HG02970 (cell line): Measurements from ENCODE around the gene FGF22.
"Not testable (repeated sequence)": the region's sequence is repeated elsewhere in the genome, so short reads cannot be mapped to it uniquely, and the experiment has no call there.

Source experiments
- ATAC-seq: cut with Tn5 transposase; IDR thresholded peaks from one replicate; pipeline ENCODE4 v1.9.1; 2021; ENCODE audit warnings: mild to moderate bottlenecking, moderate library complexity, moderate number of reproducible peaks; ENCODE audit not compliant: unreplicated experiment, low FRiP score

The FGF22 gene

DNA sequence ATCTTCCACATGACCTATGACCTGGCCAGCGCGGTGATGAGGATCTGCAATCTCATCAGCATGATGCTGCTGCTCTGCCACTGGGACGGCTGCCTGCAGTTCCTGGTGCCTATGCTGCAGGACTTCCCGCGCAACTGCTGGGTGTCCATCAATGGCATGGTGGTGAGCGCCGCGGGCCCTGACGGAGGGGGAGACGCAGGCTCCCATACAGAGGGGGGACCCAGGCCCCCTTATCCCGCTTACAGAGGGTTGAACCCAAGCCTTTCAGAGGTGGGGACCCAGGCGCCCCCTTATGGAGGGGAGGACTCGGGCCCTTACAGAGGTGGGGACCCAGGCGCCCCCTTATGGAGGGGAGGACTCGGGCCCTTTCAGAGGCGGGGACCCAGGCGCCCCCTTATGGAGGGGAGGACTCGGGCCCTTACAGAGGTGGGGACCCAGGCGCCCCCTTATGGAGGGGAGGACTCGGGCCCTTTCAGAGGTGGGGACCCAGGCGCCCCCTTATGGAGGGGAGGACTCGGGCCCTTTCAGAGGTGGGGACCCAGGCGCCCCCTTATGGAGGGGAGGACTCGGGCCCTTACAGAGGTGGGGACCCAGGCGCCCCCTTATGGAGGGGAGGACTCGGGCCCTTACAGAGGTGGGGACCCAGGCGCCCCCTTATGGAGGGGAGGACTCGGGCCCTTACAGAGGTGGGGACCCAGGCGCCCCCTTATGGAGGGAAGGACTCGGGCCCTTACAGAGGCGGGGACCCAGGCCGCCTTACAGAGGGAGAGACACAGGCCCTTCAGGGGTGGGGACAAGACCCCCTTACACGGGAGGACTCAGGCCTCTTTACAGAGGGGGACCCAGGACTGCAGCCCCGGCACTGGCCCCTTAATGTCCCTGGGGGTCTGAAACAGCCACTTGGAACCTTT is 34.4 kb upstream of the FGF22 start:
- ATAC-seq: not testable (repeated sequence)

DNA sequence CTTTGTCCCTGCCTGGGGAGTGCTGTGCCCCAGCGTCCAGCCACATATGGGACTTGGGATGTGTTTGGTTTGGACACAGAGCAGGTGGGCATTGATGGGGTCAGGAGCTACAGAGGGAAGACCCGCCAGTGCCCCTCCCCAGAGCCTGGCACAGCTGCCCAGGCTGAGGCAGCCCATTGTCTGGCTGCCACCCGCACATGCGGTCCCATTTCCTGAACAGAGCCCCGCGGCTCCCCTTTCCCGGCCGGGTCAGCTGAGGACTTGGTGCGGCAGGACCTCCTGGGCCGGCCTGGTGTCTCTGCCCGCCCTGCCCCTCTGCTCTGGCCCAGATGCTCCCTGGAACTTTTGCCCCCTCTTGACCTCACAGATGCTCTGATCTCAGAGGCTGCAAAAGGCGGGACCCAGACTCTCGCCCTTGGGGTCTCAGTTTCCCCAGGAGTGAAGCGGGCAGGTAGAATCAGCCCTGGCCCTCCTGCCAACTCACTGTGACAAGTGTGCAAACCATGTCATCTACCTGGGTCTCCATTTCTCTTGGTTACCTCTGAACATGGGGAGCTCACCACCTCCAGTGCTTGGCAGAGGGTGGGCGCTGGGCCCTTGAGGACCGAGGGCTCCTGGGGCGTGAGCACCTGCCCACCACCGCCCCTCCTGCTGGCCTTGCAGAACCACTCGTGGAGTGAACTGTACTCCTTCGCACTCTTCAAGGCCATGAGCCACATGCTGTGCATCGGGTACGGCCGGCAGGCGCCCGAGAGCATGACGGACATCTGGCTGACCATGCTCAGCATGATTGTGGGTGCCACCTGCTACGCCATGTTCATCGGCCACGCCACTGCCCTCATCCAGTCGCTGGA is 32.2 kb upstream of the FGF22 start:
- no peak for ATAC-seq

DNA sequence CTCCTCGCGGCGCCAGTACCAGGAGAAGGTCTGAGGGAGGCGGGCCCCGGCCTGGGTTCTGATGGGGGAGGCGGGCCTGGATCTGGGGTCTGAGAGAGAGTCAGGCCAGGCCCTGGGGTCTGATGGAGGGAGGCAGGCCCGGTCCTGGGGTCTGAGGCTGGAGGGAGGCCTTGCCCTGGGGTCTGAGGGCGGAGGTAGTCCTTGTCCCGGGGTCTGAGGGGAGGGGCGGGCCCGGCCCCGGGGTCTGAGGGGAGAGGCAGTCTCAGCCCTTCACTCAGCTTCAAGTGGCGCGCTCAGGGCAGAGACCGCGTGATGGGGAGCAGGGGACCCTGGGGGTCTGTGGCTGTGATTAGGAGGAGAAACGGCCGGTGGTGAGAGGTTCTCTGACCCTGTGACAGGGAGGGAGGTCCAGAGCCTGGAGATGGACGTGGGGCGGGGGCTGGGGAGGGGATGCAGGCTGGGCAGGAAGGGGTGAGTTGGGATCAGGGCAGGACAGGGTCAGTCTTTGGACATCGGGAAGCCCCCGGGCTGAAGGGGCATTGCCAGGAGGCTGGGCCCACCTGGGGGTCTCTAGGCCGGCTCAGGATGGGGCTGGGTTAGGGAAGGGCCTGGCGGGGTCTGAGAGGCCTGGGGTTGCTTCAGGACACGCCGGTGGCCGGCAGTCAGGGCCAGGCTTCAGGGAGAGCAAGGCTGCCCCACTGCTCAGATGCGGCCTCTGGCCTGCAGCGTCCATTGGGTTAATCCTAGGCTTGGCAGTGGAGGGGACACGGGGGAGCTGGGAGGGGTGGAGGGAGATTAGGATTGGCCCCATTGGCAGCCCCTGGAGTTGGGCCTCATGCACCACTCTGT is 31.3 kb upstream of the FGF22 start:
- no peak for ATAC-seq

DNA sequence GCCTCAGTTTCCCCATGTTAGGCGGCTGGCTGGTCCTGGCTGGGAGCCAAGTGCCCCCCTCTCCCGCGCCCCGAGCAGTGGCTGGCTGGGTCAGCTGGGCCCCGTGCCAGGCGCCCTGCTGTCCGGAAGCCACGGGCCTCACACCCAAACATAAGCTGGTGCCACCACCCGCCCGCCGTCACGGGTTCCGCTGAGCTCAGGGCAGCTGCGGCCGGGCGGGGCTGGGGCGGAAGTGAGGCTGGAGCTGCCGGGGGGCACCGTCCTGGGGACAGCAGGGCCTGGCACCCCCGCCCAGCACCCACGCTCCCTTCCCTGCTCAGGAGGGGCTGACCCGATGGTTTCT is 30.7 kb upstream of the FGF22 start:
- no peak for ATAC-seq

DNA sequence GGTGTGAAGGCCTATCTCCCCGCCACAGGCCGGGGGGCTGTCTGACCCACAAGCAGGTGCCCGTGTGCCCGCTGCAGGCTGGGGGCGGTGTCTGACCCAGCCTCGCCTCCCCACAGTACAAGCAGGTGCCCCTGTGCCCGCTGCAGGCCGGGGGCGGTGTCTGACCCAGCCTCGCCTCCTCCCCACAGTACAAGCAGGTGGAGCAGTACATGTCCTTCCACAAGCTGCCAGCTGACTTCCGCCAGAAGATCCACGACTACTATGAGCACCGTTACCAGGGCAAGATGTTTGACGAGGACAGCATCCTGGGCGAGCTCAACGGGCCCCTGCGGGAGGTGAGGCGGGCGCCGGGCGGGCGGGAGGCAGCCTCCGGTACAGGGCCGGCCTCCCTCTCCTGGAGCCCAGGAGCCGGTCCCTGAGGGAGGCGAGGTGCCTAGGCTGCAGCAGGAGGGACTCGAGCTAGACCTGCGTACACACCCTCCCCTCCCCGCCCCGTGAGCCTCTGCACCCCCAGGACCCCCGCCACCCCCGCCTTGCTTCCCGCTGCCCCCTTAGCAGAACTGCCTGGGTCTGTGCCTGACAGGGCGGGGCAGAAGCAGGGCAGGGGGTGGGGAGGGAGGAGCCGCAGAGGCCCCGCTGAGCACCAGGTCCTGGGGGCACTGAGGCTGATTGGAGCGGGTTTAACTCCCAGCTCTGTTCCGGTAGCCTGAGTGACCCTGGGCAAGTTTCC is 29.4 kb upstream of the FGF22 start:
- ATAC-seq: no peak

DNA sequence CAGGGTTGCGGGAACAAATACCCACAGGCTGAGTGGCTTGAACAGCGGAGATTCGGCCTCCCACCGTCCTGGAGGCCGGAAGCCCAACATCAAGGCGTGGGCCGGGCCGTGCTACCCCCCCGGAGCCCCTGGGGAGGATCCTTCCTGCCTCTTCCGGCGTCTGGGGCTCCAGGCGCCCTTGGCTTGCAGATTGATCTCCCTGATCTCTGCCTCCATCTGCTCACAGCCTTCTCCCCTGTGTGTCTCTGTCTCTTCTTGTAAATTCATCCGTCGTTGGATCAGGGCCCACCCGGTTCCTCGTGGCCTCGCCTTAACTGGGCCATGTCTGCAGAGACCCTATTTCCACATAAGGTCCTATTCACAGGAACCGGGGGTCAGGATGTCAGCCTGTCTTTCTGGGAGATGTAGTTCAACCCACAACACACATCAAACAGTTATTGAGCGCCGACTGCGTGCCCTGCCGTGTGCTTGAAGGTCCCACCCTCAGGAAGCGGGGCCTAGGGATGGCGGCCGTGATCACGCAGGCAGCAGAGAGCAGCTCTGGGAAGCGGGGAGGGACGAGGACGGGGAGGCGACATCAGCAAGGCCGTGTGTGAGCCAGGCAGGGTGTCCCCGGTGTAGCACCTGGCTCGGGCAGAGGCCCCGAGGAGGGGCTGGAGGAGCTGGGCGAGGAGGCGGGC is 28.7 kb upstream of the FGF22 start:
- ATAC-seq: no peak

DNA sequence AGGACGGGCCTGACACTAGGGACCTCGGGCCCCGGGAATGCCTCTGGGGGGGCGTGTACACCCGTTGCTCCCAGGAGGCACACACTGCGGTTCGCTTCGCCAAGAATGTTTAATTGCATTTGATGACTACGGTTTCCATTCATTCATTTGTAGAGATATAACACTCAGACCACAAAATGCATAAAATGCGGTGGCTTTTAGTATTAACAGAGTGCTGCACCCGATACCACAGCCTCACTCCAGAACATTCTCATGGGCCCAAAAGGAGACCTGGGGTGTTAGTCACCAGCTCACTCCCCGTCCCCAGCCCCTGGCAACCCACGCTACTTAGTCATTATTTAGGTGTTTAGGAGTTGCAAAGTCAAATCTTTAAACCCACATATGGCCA is 28.2 kb upstream of the FGF22 start:
- no peak for ATAC-seq

DNA sequence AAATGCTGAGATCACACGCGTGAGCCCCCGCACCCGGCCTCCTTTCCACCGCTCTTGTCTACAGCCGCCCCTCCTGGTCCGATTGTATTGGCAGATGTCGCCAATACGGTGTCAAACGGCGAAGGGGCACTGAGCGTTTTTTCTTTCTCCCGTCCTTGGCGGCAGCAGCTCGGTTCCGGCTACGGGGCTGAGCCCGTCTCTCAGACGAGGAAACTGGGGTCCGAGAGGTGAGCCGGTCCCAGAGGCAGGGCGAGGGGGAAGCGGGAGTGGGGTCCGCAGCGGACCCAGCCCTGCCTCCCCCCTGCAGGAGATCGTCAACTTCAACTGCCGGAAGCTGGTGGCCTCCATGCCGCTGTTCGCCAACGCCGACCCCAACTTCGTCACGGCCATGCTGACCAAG is 26.7 kb upstream of the FGF22 start:
- ATAC-seq: no peak

DNA sequence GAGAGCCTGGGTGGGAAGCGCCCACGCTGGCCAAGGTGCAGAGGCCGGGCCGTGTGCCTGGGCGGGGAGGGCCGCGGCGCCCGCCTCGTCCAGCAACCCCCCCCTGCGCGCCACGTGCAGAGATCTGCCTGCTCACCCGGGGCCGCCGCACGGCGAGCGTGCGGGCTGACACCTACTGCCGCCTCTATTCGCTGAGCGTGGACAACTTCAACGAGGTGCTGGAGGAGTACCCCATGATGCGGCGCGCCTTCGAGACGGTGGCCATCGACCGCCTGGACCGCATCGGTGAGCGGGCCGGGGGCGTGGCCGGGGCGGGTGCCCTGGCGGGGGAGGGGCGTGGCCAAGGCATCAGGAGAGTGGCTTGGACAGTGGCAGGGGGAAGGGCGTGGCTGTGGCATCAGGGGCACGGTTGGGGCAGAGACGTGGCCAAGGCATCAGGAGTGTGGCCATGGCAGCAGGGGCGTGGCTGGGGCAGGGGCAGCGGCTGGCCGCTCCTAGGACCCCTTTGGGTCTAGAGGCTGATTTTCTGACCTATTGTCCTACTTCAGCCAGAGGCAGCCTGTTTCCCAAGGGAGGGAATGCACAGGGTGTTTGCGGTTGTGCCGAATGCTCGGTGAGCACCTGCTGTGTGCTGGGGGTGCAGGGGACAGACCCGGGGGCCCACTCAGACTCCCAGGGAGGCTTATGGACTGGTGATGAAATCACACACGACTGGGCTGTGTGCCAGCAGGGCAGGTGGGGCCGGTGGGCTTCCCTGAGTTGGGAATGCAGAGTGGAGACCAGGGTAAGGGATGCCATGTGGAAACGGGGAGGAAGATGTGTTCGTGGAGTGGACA is 25.7 kb upstream of the FGF22 start:
- no peak for ATAC-seq

DNA sequence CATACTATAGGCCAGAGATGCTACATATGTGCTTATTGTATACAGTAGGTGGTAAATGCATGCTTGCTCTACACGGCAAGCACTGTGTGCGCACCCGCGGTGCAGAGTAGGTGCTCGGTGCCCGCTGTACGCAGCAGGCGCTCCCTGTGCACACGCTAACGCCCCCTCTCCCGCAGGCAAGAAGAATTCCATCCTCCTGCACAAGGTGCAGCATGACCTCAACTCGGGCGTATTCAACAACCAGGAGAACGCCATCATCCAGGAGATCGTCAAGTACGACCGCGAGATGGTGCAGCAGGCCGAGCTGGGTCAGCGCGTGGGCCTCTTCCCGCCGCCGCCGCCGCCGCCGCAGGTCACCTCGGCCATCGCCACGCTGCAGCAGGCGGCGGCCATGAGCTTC is 24.1 kb upstream of the FGF22 start:
- ATAC-seq: no peak

DNA sequence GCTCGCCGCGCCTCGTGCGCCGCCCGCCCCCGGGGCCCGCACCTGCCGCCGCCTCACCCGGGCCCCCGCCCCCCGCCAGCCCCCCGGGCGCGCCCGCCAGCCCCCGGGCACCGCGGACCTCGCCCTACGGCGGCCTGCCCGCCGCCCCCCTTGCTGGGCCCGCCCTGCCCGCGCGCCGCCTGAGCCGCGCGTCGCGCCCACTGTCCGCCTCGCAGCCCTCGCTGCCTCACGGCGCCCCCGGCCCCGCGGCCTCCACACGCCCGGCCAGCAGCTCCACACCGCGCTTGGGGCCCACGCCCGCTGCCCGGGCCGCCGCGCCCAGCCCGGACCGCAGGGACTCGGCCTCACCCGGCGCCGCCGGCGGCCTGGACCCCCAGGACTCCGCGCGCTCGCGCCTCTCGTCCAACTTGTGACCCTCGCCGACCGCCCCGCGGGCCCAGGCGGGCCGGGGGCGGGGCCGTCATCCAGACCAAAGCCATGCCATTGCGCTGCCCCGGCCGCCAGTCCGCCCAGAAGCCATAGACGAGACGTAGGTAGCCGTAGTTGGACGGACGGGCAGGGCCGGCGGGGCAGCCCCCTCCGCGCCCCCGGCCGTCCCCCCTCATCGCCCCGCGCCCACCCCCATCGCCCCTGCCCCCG is 23.5 kb upstream of the FGF22 start:
- no peak for ATAC-seq

DNA sequence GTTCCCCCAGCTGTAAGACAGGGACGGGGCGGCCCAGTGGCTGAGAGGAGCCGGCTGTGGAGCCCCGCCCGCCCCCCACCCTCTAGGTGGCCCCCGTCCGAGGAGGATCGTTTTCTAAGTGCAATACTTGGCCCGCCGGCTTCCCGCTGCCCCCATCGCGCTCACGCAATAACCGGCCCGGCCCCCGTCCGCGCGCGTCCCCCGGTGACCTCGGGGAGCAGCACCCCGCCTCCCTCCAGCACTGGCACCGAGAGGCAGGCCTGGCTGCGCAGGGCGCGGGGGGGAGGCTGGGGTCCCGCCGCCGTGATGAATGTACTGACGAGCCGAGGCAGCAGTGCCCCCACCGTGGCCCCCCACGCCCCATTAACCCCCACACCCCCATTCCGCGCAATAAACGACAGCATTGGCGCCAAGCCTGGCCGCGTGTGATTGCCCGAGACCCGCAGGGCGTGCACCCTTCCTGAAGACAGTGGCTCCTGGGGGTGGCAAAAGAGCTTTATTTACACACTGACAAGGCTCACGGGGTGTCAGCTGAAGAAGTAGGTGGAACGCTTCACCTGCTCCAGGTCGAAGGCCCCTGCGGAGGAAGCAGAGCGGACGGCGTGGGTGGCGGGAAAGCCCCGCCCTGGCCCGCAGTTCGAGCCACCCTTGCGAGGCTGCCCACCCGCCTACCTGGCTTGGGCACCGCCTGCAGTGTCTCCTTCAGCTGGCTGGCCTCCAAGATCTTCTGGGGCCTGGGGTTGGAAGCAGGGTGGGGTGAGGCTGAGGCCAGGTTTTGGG is 22.7 kb upstream of the FGF22 start:
- ATAC-seq: no peak

DNA sequence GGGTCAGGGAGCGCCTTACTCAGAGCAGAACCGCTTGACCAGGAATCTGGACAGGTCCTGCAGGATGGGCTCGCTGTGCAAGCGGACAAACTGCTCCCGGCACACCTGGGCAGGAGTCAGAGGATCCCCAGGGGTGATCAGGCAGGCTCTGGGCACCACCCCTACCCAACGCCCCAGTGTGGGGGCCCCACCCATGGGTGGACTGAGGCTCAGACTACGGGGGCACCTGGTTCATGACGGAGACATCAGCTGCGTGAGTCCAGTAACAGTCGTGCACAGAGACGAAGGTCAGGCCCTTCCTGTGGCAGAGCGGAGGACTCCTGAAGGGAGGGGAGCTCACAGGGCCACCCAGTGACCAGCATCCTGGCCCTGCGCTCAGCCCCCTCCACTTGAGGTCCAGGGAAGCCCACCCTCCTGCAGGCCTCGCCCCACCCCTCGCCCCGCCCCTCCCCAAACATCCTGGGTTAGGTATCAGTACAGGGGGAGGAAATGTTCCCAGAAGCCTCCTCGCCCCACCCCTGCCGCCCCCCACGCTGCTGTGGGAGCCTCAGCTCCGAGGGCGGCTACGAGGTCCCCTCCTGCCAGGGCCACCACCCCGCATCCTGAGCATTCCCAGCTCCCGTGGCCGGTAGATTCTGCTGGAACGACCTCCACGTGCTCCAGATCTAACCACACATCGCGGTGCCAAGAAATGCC is 22.0 kb upstream of the FGF22 start:
- no peak for ATAC-seq

DNA sequence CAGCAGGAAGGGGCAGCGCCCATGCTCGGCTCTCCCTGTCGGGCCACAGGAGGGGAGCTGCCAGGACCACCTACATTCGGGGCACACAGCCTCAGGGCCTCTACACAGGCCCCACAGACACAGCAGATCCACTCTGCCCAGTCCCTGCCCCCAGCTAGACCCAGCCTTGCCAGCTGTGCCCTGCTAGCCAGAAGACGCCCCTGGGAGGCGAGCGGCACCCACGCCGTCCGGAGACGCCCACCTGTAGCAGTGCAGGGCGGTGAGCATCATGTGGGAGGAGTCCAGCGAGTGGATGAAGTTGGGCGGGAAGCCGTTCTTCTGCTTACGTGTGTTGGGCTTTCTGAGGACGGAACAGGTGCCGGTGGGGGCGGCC is 21.4 kb upstream of the FGF22 start:
- ATAC-seq: no peak

DNA sequence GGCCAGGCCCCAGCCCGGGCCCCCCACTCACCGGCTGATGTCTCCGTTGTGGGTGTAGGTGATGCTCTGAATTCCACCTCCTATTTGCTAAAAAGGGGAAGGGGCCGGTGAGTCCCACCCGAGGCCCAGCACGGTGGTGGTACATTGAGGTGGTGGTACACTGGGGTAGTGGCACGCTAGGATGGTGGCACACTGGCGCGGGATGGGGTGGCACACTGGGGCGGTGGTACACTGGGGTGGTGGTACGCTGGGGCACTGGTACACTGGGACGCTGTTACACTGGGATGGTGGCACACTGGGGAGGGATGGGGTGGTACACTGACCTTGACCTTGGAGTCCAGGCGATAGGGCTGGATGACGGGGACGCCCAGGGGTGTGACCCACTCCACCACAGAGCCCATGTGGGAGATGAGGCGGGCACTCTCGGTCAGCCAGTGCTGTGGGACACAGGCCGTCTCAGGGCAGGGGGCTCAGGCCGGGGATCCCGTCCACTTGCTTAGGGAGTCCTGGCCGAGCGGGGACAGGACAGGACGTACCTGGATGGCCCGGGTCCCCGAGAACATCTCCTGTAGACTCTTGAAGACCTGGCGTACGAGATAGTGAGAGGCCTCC is 20.9 kb upstream of the FGF22 start:
- no peak for ATAC-seq

DNA sequence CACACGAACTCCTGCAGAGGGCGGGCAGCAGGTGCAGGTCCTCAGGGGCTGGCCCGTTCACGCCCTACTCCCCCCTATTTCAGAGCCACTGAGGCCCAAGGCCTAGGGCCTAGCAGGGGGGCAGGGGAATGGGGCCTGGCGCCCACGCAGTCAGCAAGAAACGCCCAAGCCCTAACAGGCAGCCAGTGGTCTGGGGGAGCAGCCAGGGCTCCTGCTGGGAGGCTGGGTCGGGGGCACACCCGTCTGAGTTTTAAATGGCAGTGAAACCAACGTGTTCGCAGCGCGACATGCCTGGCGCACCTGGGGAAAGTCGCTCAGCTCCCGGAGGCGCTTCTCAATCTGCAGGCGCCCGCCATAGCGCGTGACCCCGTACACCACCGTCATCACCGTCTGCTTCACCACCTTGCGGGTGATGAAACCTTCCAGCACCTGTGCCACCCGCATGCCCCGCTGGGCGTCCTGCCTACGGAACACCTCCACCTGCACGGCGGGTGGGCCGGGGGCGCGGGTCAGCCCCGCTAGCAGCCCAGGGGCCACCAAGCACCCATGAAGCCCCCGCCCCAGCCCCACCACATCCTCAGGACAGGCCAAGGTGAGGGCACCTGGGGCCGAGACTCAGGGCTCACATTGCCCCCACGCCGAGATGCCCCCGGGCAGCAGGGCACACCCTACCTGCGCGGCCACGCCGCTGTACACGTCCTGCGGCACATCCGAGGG is 20.2 kb upstream of the FGF22 start:
- ATAC-seq: no peak
